ACHN (cell line): ENCODE data around the gene ZG16.

ENCODE experiments used
- DNase-seq: peaks from one replicate; pipeline ENCODE4 v3.0.0-alpha.2; 2015
- in situ Hi-C: cut with HindIII; loops from 2 replicates; pipeline ENCODE4 v1.10.0; 2017; ENCODE audit warnings: low sequenced_read_pairs, low pct_ligation_motif_present, low pct_unique_long_range_greater_than_20kb

ZG16 gene

DNA sequence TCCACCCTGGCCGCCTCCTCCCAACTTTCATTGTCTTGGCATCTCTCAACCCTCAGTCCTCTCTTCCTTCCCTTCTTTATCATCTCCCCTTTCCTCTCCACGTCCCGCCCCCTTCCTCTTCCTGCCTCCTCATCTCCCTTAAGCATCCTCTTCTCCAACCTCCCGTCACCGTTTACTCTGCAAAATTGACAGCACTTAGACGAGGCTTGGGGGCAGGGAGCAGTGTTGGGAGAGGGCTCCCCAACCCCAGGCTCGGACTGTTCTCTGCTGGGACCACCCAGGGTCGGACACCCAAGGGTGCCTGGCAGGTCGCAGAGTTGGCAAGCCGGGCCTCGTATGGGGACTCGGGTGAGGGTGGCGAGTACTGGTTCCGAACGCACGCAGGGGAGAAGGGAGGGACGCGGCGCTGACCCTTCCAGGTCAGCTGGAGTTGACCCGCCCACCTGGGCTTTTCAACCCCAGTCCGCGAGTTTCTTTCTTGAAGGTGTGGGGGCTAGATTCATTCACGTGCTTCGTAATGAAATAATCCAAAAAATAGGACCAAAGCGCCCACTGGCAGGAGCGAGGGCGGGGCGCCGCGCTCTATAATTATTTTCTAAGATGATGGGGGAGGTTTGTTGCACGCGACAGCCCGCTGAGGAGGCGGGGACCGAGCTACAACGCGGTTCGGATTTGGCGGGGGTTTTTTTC, 37.1 kb downstream of the ZG16 start:
- in situ Hi-C loops = no loop called here
- DNase-seq = no peak

DNA sequence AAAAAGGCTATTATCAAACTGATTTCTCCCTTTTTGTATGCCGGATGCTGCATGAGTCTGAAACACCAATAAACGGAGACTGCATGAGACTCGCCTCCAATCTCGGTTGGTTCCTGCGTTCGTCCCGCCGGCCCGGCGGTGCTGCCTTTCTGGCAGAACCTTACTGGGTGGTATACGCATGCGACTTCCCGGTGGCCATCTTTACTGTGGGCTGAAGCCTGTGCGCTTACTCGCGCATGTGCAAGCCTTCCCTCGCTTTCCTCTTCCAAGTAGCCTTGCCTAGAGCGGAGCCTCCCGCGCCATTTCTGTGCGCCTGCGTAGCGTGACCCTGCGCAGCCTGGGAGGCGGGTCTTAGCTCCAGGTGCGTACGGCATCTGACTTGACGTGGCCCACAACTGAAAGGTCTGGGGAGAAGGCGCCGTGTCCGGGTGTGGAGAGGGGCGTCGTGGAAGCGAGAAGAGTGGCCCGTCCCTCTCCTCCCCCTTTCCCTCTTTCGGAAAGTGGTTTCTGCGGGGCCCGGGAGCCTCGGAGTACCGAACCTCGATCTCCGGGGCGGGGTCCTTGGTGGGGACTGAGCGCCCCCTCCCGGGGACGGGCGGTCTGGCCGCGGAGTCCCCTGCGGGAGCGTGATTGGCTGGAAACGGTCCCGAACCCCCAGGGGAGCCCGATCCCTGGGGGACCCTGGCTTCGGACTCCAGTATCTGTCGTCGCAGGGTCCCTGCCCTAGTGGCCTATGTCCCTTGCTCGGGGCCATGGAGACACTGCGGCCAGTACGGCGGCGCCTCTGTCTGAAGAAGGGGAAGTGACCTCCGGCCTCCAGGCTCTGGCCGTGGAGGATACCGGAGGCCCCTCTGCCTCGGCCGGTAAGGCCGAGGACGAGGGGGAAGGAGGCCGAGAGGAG, 38.0 kb downstream of the ZG16 start, which contains the start of gene PAGR1:
Gene PAGR1 (plus strand): TSS at position 360 of the 901 bp plus-strand sequence. CDS start 374 bp downstream, at position 734.
- in situ Hi-C loops = no loop called here

DNA sequence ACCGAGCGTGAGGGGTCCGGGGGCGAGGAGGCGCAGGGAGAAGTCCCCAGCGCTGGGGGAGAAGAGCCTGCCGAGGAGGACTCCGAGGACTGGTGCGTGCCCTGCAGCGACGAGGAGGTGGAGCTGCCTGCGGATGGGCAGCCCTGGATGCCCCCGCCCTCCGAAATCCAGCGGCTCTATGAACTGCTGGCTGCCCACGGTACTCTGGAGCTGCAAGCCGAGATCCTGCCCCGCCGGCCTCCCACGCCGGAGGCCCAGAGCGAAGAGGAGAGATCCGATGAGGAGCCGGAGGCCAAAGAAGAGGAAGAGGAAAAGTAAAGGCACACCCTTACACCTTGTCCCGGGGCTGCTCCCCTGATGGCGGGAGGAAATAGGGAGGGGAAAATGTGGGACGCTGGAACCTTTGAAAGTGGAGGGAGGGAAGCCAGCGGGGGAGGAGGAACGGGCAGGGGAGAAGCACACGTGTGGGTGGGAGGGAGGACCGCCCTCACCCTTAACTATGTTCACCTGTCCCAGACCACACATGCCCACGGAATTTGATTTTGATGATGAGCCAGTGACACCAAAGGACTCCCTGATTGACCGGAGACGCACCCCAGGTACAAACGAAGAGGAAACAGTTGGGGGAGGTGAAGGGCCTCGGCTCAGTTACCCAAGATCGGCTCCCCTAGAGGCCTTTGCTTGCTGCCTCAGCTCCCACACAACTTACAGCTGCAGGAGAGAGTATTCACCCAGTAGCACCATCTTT, 38.8 kb downstream of the ZG16 start:
- in situ Hi-C loops = no loop called here
- DNase-seq = peak; percentile 80

More for the DNA sequence above, 38.0 kb downstream of the ZG16 start, which contains the start of gene PAGR1:
- DNase-seq = peak; percentile 100

DNA sequence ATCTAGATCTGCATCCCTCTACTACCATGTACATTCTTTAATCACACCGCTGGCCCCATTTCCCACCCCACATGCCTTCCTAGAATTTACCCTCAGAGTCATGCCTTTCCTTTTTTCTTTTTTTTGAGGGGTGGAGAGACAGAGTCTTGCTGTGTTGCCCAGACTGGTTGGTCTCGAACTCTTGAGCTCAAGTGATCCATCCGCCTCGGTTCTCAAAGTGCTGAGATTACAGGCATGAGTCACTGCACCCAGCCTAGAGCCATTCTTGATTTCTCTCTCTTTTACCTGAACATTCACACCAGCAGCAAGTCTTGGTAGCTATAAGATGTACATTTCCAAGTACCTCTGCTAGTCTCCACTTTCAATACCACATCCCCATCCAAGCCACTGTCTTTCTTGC, 40.0 kb downstream of the ZG16 start:
- in situ Hi-C loops = no loop called here
- no peak for DNase-seq

DNA sequence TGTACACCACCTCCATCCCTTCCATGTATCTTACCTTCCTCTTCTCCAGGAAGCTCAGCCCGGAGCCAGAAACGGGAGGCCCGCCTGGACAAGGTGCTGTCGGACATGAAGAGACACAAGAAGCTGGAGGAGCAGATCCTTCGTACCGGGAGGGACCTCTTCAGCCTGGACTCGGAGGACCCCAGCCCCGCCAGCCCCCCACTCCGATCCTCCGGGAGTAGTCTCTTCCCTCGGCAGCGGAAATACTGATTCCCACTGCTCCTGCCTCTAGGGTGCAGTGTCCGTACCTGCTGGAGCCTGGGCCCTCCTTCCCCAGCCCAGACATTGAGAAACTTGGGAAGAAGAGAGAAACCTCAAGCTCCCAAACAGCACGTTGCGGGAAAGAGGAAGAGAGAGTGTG, 41.5 kb downstream of the ZG16 start:
- in situ Hi-C loops = no loop called here
- peak; percentile 30 for DNase-seq

DNA sequence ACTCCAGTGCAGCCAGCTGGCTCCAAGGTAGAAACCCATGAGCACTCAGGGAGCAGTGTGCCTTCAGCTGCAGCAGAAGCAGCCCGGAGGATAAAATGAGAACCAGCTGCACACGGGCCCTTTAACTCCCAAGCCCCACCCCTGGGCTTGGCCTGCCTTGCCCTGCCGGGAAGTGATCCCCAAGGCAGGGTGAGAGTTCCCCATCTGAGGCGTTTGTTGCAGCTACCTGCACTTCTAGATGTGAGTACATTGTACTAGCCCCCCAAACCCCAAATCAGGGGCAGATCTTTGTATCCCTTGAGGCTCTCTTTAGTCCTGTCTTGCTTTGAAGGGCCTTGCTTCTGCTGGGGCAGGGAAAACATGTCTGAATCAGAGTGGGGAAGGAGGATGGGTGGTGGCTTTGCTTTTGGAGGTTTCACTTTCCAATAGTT, 42.2 kb downstream of the ZG16 start, which contains the start of gene MVP:
Gene MVP (plus strand): TSS at position 192 of the 431 bp plus-strand sequence. CDS start 10,088 bp downstream, outside the sequence.
- peak; percentile 75 for DNase-seq
- in situ Hi-C loops = no loop called here

DNA sequence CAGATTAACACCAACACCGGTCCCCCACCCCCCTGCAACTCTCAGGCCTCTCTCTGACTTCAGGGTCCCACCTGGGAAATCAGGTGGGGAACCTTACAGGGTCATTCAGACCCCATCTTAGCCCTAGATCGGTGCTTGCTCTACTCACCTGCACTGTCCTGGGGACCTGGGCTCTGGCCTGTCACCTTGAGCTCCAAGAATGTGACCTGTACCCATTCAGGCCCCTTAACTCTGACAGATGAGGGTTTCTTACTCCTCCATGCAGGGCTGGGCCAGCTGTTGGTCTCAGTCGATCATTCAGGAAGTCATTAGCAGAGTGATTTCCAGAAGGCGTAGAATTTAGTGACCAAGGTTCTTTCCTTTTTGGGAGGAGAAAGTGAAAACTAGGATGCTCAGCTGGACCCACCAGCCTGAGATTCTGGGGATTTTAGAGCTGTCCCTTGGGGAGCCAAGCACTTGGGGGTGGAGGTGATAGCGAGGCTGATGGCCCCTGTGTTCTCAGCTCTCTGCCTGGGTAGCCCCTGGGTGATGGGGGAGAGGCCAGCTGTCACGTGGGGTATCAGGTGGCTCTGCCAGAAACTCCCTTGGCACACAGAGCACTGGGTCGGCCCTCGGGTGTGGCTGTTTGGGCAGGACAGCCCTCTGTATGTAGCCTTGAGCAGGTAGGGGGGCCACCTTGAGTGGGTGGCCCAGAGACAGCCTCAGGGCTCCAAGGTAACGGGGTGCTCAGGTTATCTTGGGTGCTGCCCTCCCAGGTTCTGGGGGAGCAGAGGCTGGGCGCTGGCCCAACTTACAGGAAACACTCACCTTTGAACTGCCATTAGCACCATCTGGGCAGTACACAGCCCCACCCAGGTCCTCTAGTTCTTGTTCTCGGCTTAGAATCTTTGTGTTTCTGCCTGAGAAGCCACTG, 42.9 kb downstream of the ZG16 start:
- peak; percentile 61 for DNase-seq
- in situ Hi-C loops = no loop called here

DNA sequence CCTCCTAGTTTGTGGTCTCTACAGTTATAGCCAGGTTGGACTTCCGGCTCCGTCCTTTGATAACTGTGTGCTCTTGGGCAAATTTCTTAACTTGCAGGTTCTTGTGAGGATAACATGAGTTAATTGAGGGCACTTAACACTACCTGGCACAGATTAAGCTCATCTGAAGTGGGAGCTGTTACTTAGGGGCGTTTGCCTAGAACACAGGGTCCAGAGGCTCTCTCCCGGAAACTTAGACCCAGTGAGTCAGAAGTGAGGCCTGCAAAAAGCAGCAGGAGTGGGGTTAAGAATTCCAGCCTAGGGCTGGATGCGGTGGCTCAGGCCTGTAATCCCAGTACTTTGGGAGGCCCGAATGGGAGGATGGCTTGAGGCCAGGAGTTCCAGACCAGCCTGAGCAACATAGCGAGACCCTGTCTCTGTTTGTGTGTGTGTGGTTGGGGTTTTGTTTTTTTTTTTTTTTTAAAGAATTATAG, 43.6 kb downstream of the ZG16 start:
- in situ Hi-C loops = no loop called here
- DNase-seq = peak; percentile 86

DNA sequence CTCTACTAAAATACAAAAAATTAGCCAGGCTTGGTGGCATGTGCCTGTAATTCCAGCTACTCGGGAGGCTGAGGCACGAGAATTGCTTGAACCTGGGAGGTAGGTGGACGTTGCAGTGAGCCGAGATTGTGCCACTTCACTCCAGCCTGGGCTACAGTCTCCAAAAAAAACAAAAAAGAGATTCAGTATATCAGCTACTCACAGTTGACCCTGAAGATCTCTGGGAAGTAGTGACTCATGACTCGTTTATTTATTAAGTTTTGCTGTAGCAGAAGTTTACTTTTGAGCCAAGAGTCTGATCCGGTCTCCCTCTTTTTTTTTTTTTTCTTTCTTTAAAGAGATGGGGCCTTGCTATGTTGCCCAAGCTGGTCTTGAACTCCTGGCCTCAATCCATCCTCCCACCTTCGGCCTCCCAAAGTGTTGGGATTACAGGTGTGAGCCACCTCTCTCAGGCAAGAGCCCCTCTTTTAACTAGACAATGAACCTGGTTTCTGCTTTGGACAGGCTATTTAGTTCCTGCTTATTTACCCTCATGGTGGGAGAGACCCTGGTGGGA, 46.6 kb downstream of the ZG16 start:
- peak; percentile 86 for DNase-seq
- in situ Hi-C loops = no loop called here

DNA sequence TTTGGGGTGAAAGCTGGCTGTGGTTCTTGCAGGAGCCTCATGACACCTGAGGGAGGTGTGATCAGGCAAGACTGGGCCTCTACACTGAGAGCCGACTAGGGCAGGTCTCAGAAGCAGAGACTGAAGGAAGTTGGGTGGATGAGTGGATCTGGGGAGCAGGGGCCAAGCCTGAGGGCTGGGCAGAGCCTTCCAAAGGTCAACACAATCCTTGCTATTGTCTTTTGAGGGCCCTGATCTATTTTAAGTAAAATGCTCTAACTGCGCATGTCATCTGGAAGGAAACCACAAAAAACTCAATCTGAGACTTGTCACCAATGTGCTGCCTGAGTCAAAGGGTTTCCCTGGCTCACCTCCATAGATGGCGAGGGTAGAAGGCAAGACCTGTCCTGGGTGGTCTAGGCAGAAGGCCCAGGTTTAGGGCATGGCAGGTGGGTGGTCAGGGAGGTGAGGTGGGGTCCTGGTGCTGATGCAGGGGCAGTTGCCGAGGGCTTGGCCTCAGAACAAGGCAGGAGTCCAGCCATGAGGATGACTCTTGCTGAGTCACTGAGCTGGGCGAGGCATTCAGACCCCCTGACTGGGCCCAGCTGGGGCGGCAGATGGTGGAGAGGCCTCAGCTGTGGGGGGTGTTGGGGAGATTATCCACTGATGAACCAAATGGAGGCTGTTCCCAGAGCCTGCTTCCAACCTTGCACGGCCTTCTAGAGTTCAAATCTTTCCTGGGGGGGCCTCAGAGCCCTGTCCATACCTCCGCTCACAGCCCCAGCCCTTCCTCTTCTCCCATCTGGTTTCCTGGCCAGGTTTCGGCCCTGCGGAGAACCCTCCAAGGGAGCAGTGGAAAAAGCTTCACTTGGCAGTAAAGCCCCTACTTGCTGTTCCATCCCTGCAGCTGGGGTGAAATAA, 47.3 kb downstream of the ZG16 start:
- peak; percentile 76 for DNase-seq
- in situ Hi-C loops = no loop called here

DNA sequence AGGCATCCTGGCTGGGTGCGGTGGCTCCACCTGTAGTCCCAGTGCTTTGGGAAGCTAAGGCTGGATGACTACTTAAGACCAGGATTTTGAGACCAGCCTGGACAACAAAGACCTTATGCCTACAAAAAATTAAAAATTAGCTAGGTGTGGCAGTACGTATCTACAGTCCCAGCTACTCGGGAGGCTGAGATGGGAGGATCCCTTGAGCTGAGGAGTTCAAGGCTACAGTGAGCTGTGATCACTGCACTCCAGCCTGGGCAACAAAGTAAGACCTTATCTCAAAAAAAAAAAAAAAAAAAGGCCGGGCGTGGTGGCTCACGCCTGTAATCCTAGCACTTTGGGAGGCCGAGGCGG, 48.3 kb downstream of the ZG16 start:
- no peak for DNase-seq
- in situ Hi-C loops = no loop called here

DNA sequence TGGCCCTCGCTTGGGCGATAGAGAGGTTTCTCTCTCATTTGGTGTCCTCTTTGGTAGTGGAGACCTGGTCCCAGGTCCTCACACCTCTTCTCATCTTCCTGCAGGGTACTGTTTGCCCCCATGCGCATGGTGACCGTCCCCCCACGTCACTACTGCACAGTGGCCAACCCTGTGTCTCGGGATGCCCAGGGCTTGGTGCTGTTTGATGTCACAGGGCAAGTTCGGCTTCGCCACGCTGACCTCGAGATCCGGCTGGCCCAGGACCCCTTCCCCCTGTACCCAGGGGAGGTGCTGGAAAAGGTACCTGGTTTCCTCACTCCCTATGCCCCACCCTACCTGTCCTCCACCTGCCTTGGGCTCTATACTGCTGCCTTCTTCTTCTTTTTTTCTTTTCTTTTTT, 52.7 kb downstream of the ZG16 start:
- in situ Hi-C loops = no loop called here
- DNase-seq = no peak

DNA sequence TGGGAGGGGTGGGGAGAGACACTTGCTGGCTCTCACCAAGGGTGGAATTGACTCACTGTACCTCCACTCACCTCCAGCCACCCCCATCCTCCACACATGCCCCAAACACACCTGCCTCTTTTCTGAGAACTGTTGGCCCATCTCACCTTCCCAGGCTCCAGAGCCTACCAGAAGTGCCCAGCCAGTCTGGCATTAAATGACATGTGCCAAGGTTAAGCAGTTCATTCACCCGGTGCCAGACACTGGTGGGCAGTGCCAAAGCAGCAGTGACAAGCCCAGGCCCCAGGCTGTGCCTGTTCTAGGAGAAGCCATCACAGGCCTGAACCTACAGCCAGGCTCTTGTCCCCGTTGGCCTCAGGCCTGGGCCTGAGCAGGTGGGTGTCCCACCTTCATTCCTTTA, 53.4 kb downstream of the ZG16 start:
- no peak for DNase-seq
- in situ Hi-C loops = no loop called here
